OCI-LY7 (cell line): ENCODE measurements around the gene JPT2.

Source experiments
- CTCF ChIP-seq: fragments of 200-600 bp; sonication (generic); conservative IDR thresholded peaks from 2 replicates; pipeline ENCODE4 v1.5.1; 2014; ENCODE audit warnings: mild to moderate bottlenecking, antibody characterized with exemption, low read length, moderate library complexity, mixed read lengths
- EZH2phosphoT487 ChIP-seq: fragments of 200-600 bp; sonication (generic); IDR thresholded peaks from 2 replicates; pipeline ENCODE4 v1.6.1; 2018; ENCODE audit warnings: low read depth, borderline replicate concordance, mild to moderate bottlenecking, mixed run types, antibody characterized with exemption, low read length, moderate library complexity, mixed read lengths

- TF ChIP-seq CTCF (0 out of 2 replicates have a peak, but pooled peaks have one; percentile 28), EZH2phosphoT487 (no peak)
Measured at GRCh38 chr16:1691276-1691675, 13.2 kb downstream of the JPT2 start.
